ENCODE measurements around the gene PTEN. TPM values are rescaled to one million over a fixed set of nuclear protein-coding genes. Genes with fewer than 3 reads are reported as not detected.

PTEN gene
- total and polyA plus RNA-seq, 2 donors (not counting 3 experiments of a cell fraction or from before 2014, with no cell fraction given) = 8.0 to 76.9 TPM

- no peak overlapping the region for H3K9ac ChIP-seq (replicated peaks; ENCODE audit: extremely low read depth, insufficient read depth, low read length)
- H4K20me1 ChIP-seq (replicated peaks; ENCODE audit: control insufficient read depth, extremely low read depth, insufficient read depth, low read length) = no peaks in the 10 kb centered on the region
- intact Hi-C loops (cut with micrococcal nuclease) = no loop called here
- H3K27ac ChIP-seq (ENCODE audit: insufficient read depth, low read depth, low read length) = no peak overlapping the region
- ChIA-PET POLR2A (no interaction called here), CTCF (interaction anchor here (1.3 to 2.8 kb wide), 4 partner anchors 9 to 460 kb away, joined by 3 to 8 read pairs (median 5); no protein-coding TSS in a partner anchor)
- dilution Hi-C loops (cut with MboI; ENCODE audit: extremely low pct_ligation_motif_present, low sequenced_read_pairs) = no loop called here
- no peak overlapping the region for H3K4me3 ChIP-seq (replicated peaks in 1 of 3; ENCODE audit: insufficient read depth in 1 of 3, low read depth in 1 of 3, low read length in 3 of 3)
- DNase-seq (ENCODE audit: low read depth, low spot score) (no peak), FAIRE-seq (no peak)
- no peaks in the 10 kb centered on the region for H3K27me3 ChIP-seq (ENCODE audit: control insufficient read depth in 2 of 2, insufficient read depth in 2 of 2, low read length in 2 of 2)
- no TSS peak for BruUV-seq (replicated peaks)
- H3K4me2 ChIP-seq (ENCODE audit: insufficient read depth, low read length) = no peak overlapping the region
- H3K79me2 ChIP-seq (ENCODE audit: control insufficient read depth, insufficient read depth, low read length) = peaks cover 57% of the 10 kb centered on the region
- H3K9me1 ChIP-seq (replicated peaks; ENCODE audit: control insufficient read depth, extremely low read depth, insufficient read depth, low read length) = no peaks in the 10 kb centered on the region
- no peaks in the 10 kb centered on the region for H3K36me3 ChIP-seq (ENCODE audit: control insufficient read depth in 2 of 2, extremely low read depth in 1 of 2, insufficient read depth in 2 of 2, low read length in 2 of 2)
- TF ChIP-seq JUN (IDR thresholded peaks at IDR 0.05; ENCODE audit: borderline replicate concordance, insufficient read depth, insufficient read length, low read depth) (no peak), GATA2 (IDR thresholded peaks at IDR 0.05; ENCODE audit: insufficient read depth, insufficient read length, low read depth, low read length) (no peak)
- peaks cover 50% of the 10 kb centered on the region for H3K4me1 ChIP-seq (ENCODE audit: control insufficient read depth, extremely low read depth, insufficient read depth, low read length)
- H2AFZ ChIP-seq (ENCODE audit: low read depth, low read length) = no peak overlapping the region
- H3K9me3 ChIP-seq (replicated peaks; ENCODE audit: control insufficient read depth, insufficient read depth, low read length) = no peaks in the 10 kb centered on the region
Observed at GRCh38 chr10:87928996-87929395, 65.6 kb downstream of the PTEN start.

- Histone ChIP-seq H3K79me2 (ENCODE audit: control insufficient read depth, insufficient read depth, low read length) (peaks cover 46% of the 10 kb centered on the region), H3K4me3 (replicated peaks in 1 of 3; ENCODE audit: insufficient read depth in 1 of 3, low read depth in 1 of 3, low read length in 3 of 3) (no peak overlapping the region), H3K9me3 (replicated peaks; ENCODE audit: control insufficient read depth, insufficient read depth, low read length) (no peaks in the 10 kb centered on the region), H3K9ac (replicated peaks; ENCODE audit: extremely low read depth, insufficient read depth, low read length) (no peak overlapping the region), H3K27me3 (ENCODE audit: control insufficient read depth in 2 of 2, insufficient read depth in 2 of 2, low read length in 2 of 2) (no peaks in the 10 kb centered on the region), H4K20me1 (replicated peaks; ENCODE audit: control insufficient read depth, extremely low read depth, insufficient read depth, low read length) (no peaks in the 10 kb centered on the region), H3K4me1 (ENCODE audit: control insufficient read depth, extremely low read depth, insufficient read depth, low read length) (peaks cover 46% of the 10 kb centered on the region), H3K36me3 (ENCODE audit: control insufficient read depth in 2 of 2, extremely low read depth in 1 of 2, insufficient read depth in 2 of 2, low read length in 2 of 2) (no peaks in the 10 kb centered on the region), H3K4me2 (ENCODE audit: insufficient read depth, low read length) (no peak overlapping the region), H3K27ac (ENCODE audit: insufficient read depth, low read depth, low read length) (no peak overlapping the region), H2AFZ (ENCODE audit: low read depth, low read length) (no peak overlapping the region), H3K9me1 (replicated peaks; ENCODE audit: control insufficient read depth, extremely low read depth, insufficient read depth, low read length) (no peaks in the 10 kb centered on the region)
- no peak for TF ChIP-seq JUN (IDR thresholded peaks at IDR 0.05; ENCODE audit: borderline replicate concordance, insufficient read depth, insufficient read length, low read depth)
- no peak for TF ChIP-seq FOS (IDR thresholded peaks at IDR 0.05; ENCODE audit: borderline replicate concordance, insufficient read depth, low read length)
- TF ChIP-seq POLR2AphosphoS5 (IDR thresholded peaks at IDR 0.05; ENCODE audit: insufficient read depth, low read depth, low read length) = no peak
- TF ChIP-seq GATA2 (IDR thresholded peaks at IDR 0.05; ENCODE audit: insufficient read depth, insufficient read length, low read depth, low read length) = no peak
- no peak for TF ChIP-seq MYC (IDR thresholded peaks at IDR 0.05; ENCODE audit: low read depth, low read length)
- no peak for TF ChIP-seq POLR2A (IDR thresholded peaks at IDR 0.05; ENCODE audit: low read depth, low read length)
- TF ChIP-seq EZH2 (IDR thresholded peaks at IDR 0.05; ENCODE audit: borderline replicate concordance, low read depth, low read length, severe bottlenecking) = no peak
- TF ChIP-seq MAX (IDR thresholded peaks at IDR 0.05; ENCODE audit: insufficient read depth, insufficient read length) = no peak
- TF ChIP-seq CTCF (IDR thresholded peaks at IDR 0.05; ENCODE audit: extremely low read depth in 1 of 2, insufficient read depth in 1 of 2, low read depth in 1 of 2, low read length in 2 of 2) = no peak
- intact Hi-C loops (cut with micrococcal nuclease) (no loop called here), dilution Hi-C loops (cut with MboI; ENCODE audit: extremely low pct_ligation_motif_present, low sequenced_read_pairs) (no loop called here)
- no peak for FAIRE-seq
- DNase-seq (ENCODE audit: low read depth, low spot score) = no peak
- ChIA-PET CTCF (interaction anchor here (2.8 kb wide), 1 partner anchor 30 kb away, joined by 8 read pairs; no protein-coding TSS in a partner anchor), POLR2A (no interaction called here)
- no TSS peak for BruUV-seq (replicated peaks)
Observed at GRCh38 chr10:87930141-87930540, 66.7 kb downstream of the PTEN start.
